ENCODE results near the gene PTBP2. TPM values are rescaled to one million over a fixed set of nuclear protein-coding genes. Genes with fewer than 3 reads are reported as not detected.
"Not testable (repeated sequence)": the region's sequence is repeated elsewhere in the genome, so short reads cannot be mapped to it uniquely, and the experiment has no call there.

Gene PTBP2
- total and polyA plus RNA-seq, 2 experiments from 2014 or later = 6.7 to 60.7 TPM

DNA sequence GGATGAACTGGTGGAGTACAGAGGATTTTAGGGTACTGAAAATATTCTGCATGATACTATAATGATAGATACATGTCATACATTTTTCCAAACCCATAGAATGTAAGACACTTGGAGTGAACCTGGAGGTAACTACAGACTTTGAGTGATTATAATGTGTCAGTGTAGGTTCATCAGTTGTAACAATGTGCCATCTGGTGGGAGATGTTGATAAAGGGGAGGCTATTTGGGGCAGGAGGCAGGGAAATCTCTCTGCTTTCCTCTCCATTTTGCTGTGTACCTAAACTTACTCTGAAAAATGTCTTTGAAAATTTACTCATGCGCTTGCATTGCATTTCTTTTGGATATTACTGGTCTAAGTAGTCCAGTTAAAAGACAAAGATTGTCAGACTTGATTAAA is 35.2 kb downstream of the PTBP2 start:
- no peaks in the 10 kb centered on the region for H3K9me3 ChIP-seq (ENCODE audit: low read depth)
- WGBS (ENCODE audit: low lambda C conversion rate, missing lambda C conversion rate) = 100% methylated on average over 1 of the region's 1 CpG
- no peaks in the 10 kb centered on the region for H3K9me2 ChIP-seq (replicated peaks; ENCODE audit: insufficient read depth)
- H4K20me1 ChIP-seq (ENCODE audit: insufficient read depth, poor library complexity, severe bottlenecking) = no peaks in the 10 kb centered on the region
- TF ChIP-seq CTCF (IDR thresholded peaks at IDR 0.05; ENCODE audit: poor library complexity) (no peak), EZH2phosphoT487 (IDR thresholded peaks at IDR 0.05; ENCODE audit: low read depth, severe bottlenecking, unreplicated experiment) (no peak), EZH2 (IDR thresholded peaks at IDR 0.05; ENCODE audit: borderline replicate concordance) (no peak)
- no peak for DNase-seq (ENCODE audit: low spot score)
- peaks cover 35% of the 10 kb centered on the region for H3K79me2 ChIP-seq
- H3K4me2 ChIP-seq = no peak overlapping the region
- H3K4me1 ChIP-seq (ENCODE audit: insufficient read depth) = no peaks in the 10 kb centered on the region
- no peak overlapping the region for H3K4me3 ChIP-seq
- H3K27me3 ChIP-seq = no peaks in the 10 kb centered on the region
- peaks cover under 1% of the 10 kb centered on the region for H3K36me3 ChIP-seq (replicated peaks; ENCODE audit: insufficient read depth, low read depth)
- H3K27ac ChIP-seq = no peak overlapping the region
- no peak overlapping the region for H2AFZ ChIP-seq

- 93% methylated on average over 3 of the region's 36 CpGs for WGBS (ENCODE audit: low lambda C conversion rate, missing lambda C conversion rate)
Observed at GRCh38 chr1:96762586-96762985, 41.0 kb downstream of the PTBP2 start.

DNA sequence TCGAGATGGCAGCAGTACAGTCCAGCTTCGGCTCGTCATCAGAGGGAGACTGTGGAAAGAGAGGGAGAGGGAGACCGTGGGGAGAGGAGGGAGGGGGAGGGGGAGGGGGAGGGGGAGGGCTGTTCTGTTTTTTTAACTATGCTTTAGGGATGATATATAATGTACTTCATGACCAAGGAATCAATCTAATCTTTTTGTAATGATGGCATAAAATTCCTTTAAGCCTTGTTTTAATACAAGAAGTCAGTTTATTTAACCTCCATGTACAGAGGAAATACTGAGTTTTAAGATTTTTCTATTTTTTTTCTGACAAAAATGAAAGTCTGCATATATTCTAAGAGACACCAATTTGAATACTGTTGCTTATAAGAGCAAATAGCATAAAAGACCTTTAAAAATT is 41.9 kb downstream of the PTBP2 start:
- Histone ChIP-seq H3K9me2 (replicated peaks; ENCODE audit: insufficient read depth) (no peaks in the 10 kb centered on the region), H3K79me2 (peaks cover 51% of the 10 kb centered on the region), H3K36me3 (replicated peaks; ENCODE audit: insufficient read depth, low read depth) (no peaks in the 10 kb centered on the region), H4K20me1 (ENCODE audit: insufficient read depth, poor library complexity, severe bottlenecking) (no peaks in the 10 kb centered on the region), H3K27ac (no peak overlapping the region), H2AFZ (no peak overlapping the region), H3K4me2 (no peak overlapping the region), H3K27me3 (no peaks in the 10 kb centered on the region), H3K4me3 (no peak overlapping the region), H3K9me3 (ENCODE audit: low read depth) (no peaks in the 10 kb centered on the region), H3K4me1 (ENCODE audit: insufficient read depth) (no peaks in the 10 kb centered on the region)
- 96% methylated on average over 4 of the region's 4 CpGs for WGBS (ENCODE audit: low lambda C conversion rate, missing lambda C conversion rate)
- no peak for DNase-seq (ENCODE audit: low spot score)
- no peak for TF ChIP-seq EZH2 (IDR thresholded peaks at IDR 0.05; ENCODE audit: borderline replicate concordance)

More at GRCh38 chr1:96762586-96762985, 41.0 kb downstream of the PTBP2 start:
- not testable (repeated sequence) for DNase-seq (ENCODE audit: low spot score); H3K4me3 ChIP-seq; H3K27me3 ChIP-seq; H3K9me3 ChIP-seq (ENCODE audit: low read depth); H3K36me3 ChIP-seq (replicated peaks; ENCODE audit: insufficient read depth, low read depth); H2AFZ ChIP-seq; H3K27ac ChIP-seq; H3K4me1 ChIP-seq (ENCODE audit: insufficient read depth); H4K20me1 ChIP-seq (ENCODE audit: insufficient read depth, poor library complexity, severe bottlenecking); H3K9me2 ChIP-seq (replicated peaks; ENCODE audit: insufficient read depth); H3K4me2 ChIP-seq
- H3K79me2 ChIP-seq = peaks cover 45% of the 10 kb centered on the region

- Histone ChIP-seq H3K9me3 (ENCODE audit: low read depth) (no peaks in the 10 kb centered on the region), H4K20me1 (ENCODE audit: insufficient read depth, poor library complexity, severe bottlenecking) (no peaks in the 10 kb centered on the region), H3K9me2 (replicated peaks; ENCODE audit: insufficient read depth) (no peaks in the 10 kb centered on the region), H3K27ac (no peak overlapping the region), H3K4me3 (no peak overlapping the region), H3K36me3 (replicated peaks; ENCODE audit: insufficient read depth, low read depth) (no peaks in the 10 kb centered on the region), H3K4me2 (no peak overlapping the region), H3K4me1 (ENCODE audit: insufficient read depth) (no peaks in the 10 kb centered on the region), H3K79me2 (peaks cover 46% of the 10 kb centered on the region), H2AFZ (no peak overlapping the region), H3K27me3 (no peaks in the 10 kb centered on the region)
- no peak for TF ChIP-seq EZH2 (IDR thresholded peaks at IDR 0.05; ENCODE audit: borderline replicate concordance)
- no peak for TF ChIP-seq CTCF (IDR thresholded peaks at IDR 0.05; ENCODE audit: poor library complexity)
- TF ChIP-seq EZH2phosphoT487 (IDR thresholded peaks at IDR 0.05; ENCODE audit: low read depth, severe bottlenecking, unreplicated experiment) = no peak
- DNase-seq (ENCODE audit: low spot score) = no peak
Observed at GRCh38 chr1:96764469-96764868, 42.9 kb downstream of the PTBP2 start.
